Transverse colon (tissue), 4 donors: ENCODE results near the gene PRR23E.

Experiments
- CTCF ChIP-seq, 5 experiments: fragments of 200-600 bp in 3 of 5; fragments of 450-650 bp in 2 of 5; sonication (generic) in 3 of 5; IDR thresholded peaks; 1 replicate in 2 of 5; 2 replicates in 3 of 5; pipeline ENCODE4 v1.5.1; 2016 to 2017; ENCODE audit warnings: antibody characterized with exemption in 5 of 5, inconsistent platforms in 3 of 5, mild to moderate bottlenecking in 2 of 5, moderate library complexity in 1 of 5
- POLR2AphosphoS5 ChIP-seq, 3 donors: sonication (generic); formaldehyde crosslinking; IDR thresholded peaks; one replicate each; pipeline ENCODE4 v1.6.1; 2016; ENCODE audit warnings: antibody characterized with exemption in 3 of 3

GRCh38 chr3:127144631-127145030, 48.3 kb upstream of the PRR23E start:
- no peak for TF ChIP-seq CTCF (IDR thresholded peaks at IDR 0.05)
- no peak for TF ChIP-seq POLR2AphosphoS5 (IDR thresholded peaks at IDR 0.05)
